Activated naive CD4-positive, alpha-beta T cell treated with anti-CD3 and anti-CD28 coated beads for 36 hours (primary cell): ENCODE measurements around the gene NUDT7. TPM values are rescaled to one million over a fixed set of nuclear protein-coding genes. Genes with fewer than 3 reads are reported as not detected.
A peak's percentile ranks its signal among the peaks of the same experiment; 100 is the strongest.

Experiments used
- CTCF ChIA-PET: fragments of 350-600 bp; sonication (Branson Sonifier 250); formaldehyde crosslinking; loops from one replicate; lab custom pipeline; 2021; ENCODE audit warnings: antibody characterized with exemption; lab: Charles Lee
- DNase-seq: peaks from one replicate; pipeline ENCODE4 v3.0.0-alpha.2; 2020
- H3K27ac Mint-ChIP-seq: one replicate; pipeline ENCODE4 v1.8.0; 2021; ENCODE audit warnings: mild to moderate bottlenecking, mixed read lengths
- H3K27me3 Mint-ChIP-seq: one replicate; pipeline ENCODE4 v1.8.0; 2021; ENCODE audit warnings: low read depth, mixed read lengths
- H3K36me3 Mint-ChIP-seq: one replicate; pipeline ENCODE4 v1.8.0; 2021; ENCODE audit warnings: low read depth, mixed read lengths
- H3K4me1 Mint-ChIP-seq: one replicate; pipeline ENCODE4 v1.8.0; 2021; ENCODE audit warnings: low read depth, mixed read lengths
- H3K4me3 Mint-ChIP-seq: one replicate; pipeline ENCODE4 v1.8.0; 2021; ENCODE audit warnings: mild to moderate bottlenecking, moderate library complexity, mixed read lengths
- H3K9me3 Mint-ChIP-seq: one replicate; pipeline ENCODE4 v1.8.0; 2021; ENCODE audit warnings: mixed read lengths
- intact Hi-C: fragments of 100-400 bp; cut with micrococcal nuclease; formaldehyde crosslinking; loops from one replicate; pipeline ENCODE4 v1.15.1; 2023
- total RNA-seq, 2 experiments: library from RNA; stranded (reverse); gene quantifications; one replicate each; pipeline ENCODE4 v1.2.3, GENCODE V29; 2021

Gene NUDT7
- total RNA-seq, 2 experiments from 2014 or later: 9.4 to 9.8 TPM

- Mint-ChIP-seq H3K4me3 (no peak overlapping the region), H3K36me3 (no peaks in the 10 kb centered on the region), H3K4me1 (no peaks in the 10 kb centered on the region), H3K27me3 (peaks cover 26% of the 10 kb centered on the region), H3K9me3 (no peaks in the 10 kb centered on the region), H3K27ac (no peak overlapping the region)
- CTCF ChIA-PET: no interaction called here
- no peak for DNase-seq
- intact Hi-C loops: no loop called here
Measured at GRCh38 chr16:77689971-77690370, 32.3 kb upstream of the NUDT7 start.

GRCh38 chr16:77690416-77690815 lies 31.9 kb upstream of the NUDT7 start:
- no peaks in the 10 kb centered on the region for H3K36me3 Mint-ChIP-seq
- H3K27me3 Mint-ChIP-seq: peaks cover 26% of the 10 kb centered on the region
- no peaks in the 10 kb centered on the region for H3K9me3 Mint-ChIP-seq
- H3K27ac Mint-ChIP-seq: no peak overlapping the region
- DNase-seq: no peak
- no peaks in the 10 kb centered on the region for H3K4me1 Mint-ChIP-seq
- H3K4me3 Mint-ChIP-seq: no peak overlapping the region
- intact Hi-C loops: no loop called here
- CTCF ChIA-PET: interaction anchor here (0.7 kb wide), 1 partner anchor 12 kb away, joined by 3 read pairs; no protein-coding TSS in a partner anchor

GRCh38 chr16:77692612-77693011 lies 29.7 kb upstream of the NUDT7 start:
- peaks cover 24% of the 10 kb centered on the region for H3K27me3 Mint-ChIP-seq
- CTCF ChIA-PET: interaction anchor here (0.6 kb wide), 1 partner anchor 39 kb away, joined by 3 read pairs; no protein-coding TSS in a partner anchor
- intact Hi-C loops: no loop called here

GRCh38 chr16:77696149-77696548 lies 26.2 kb upstream of the NUDT7 start:
- Mint-ChIP-seq H3K36me3 (no peaks in the 10 kb centered on the region), H3K27me3 (peaks cover 19% of the 10 kb centered on the region), H3K4me3 (no peak overlapping the region), H3K9me3 (no peaks in the 10 kb centered on the region), H3K4me1 (no peaks in the 10 kb centered on the region), H3K27ac (no peak overlapping the region)
- intact Hi-C loops: no loop called here
- CTCF ChIA-PET: no interaction called here
- DNase-seq: no peak

More at GRCh38 chr16:77692612-77693011, 29.7 kb upstream of the NUDT7 start:
- Mint-ChIP-seq H3K4me3 (no peak overlapping the region), H3K27ac (no peak overlapping the region), H3K36me3 (no peaks in the 10 kb centered on the region), H3K4me1 (no peaks in the 10 kb centered on the region), H3K9me3 (no peaks in the 10 kb centered on the region)
- DNase-seq: no peak

GRCh38 chr16:77700846-77701245 lies 21.5 kb upstream of the NUDT7 start:
- Mint-ChIP-seq H3K4me1 (no peaks in the 10 kb centered on the region), H3K4me3 (no peak overlapping the region), H3K9me3 (peaks cover 3% of the 10 kb centered on the region), H3K27me3 (peaks cover 6% of the 10 kb centered on the region), H3K27ac (no peak overlapping the region), H3K36me3 (no peaks in the 10 kb centered on the region)
- no peak for DNase-seq
- CTCF ChIA-PET: interaction anchor here (1.0 kb wide), 1 partner anchor 252 kb away, joined by 3 read pairs; no protein-coding TSS in a partner anchor
- intact Hi-C loops: no loop called here

GRCh38 chr16:77705351-77705750 lies 17.0 kb upstream of the NUDT7 start:
- CTCF ChIA-PET: no interaction called here
- DNase-seq: no peak

GRCh38 chr16:77711179-77711578 lies 11.1 kb upstream of the NUDT7 start:
- H3K9me3 Mint-ChIP-seq: no peaks in the 10 kb centered on the region
- CTCF ChIA-PET: interaction anchor here (0.6 kb wide), 1 partner anchor 259 kb away, joined by 5 read pairs; no protein-coding TSS in a partner anchor
- DNase-seq: no peak
- peaks cover 4% of the 10 kb centered on the region for H3K27me3 Mint-ChIP-seq
- intact Hi-C loops: no loop called here
- no peaks in the 10 kb centered on the region for H3K4me1 Mint-ChIP-seq
- H3K36me3 Mint-ChIP-seq: no peaks in the 10 kb centered on the region
- no peak overlapping the region for H3K27ac Mint-ChIP-seq
- H3K4me3 Mint-ChIP-seq: no peak overlapping the region

More at GRCh38 chr16:77705351-77705750, 17.0 kb upstream of the NUDT7 start:
- Mint-ChIP-seq H3K27ac (no peak overlapping the region), H3K36me3 (no peaks in the 10 kb centered on the region), H3K27me3 (peaks cover 7% of the 10 kb centered on the region), H3K9me3 (peaks cover 3% of the 10 kb centered on the region), H3K4me3 (no peak overlapping the region), H3K4me1 (no peaks in the 10 kb centered on the region)
- intact Hi-C loops: no loop called here

- Mint-ChIP-seq H3K36me3 (no peaks in the 10 kb centered on the region), H3K27me3 (peaks cover 3% of the 10 kb centered on the region), H3K9me3 (no peaks in the 10 kb centered on the region), H3K4me3 (no peak overlapping the region), H3K27ac (no peak overlapping the region), H3K4me1 (no peaks in the 10 kb centered on the region)
- CTCF ChIA-PET: no interaction called here
- no peak for DNase-seq
- intact Hi-C loops: no loop called here
Measured at GRCh38 chr16:77711775-77712174, 10.5 kb upstream of the NUDT7 start.

- Mint-ChIP-seq H3K9me3 (no peaks in the 10 kb centered on the region), H3K4me1 (no peaks in the 10 kb centered on the region), H3K27me3 (no peaks in the 10 kb centered on the region), H3K4me3 (no peak overlapping the region), H3K36me3 (no peaks in the 10 kb centered on the region), H3K27ac (no peak overlapping the region)
- no peak for DNase-seq
- CTCF ChIA-PET: no interaction called here
- intact Hi-C loops: no loop called here
Measured at GRCh38 chr16:77715145-77715544, 7.2 kb upstream of the NUDT7 start.

- H3K4me3 Mint-ChIP-seq: peak overlapping the region; percentile 81
- H3K9me3 Mint-ChIP-seq: peaks cover 4% of the 10 kb centered on the region
- peak overlapping the region; percentile 75 for H3K27ac Mint-ChIP-seq
- H3K4me1 Mint-ChIP-seq: peaks cover 8% of the 10 kb centered on the region
- H3K36me3 Mint-ChIP-seq: peaks cover 6% of the 10 kb centered on the region
- no peaks in the 10 kb centered on the region for H3K27me3 Mint-ChIP-seq
- intact Hi-C loops: loop anchor here (1.0 to 5.0 kb wide), 7 partner anchors 45 to 532 kb away; partner anchors contain the start of genes VAT1L and WWOX
- CTCF ChIA-PET: interaction anchor here (0.7 to 1.3 kb wide), 3 partner anchors 15 to 281 kb away, joined by 3 to 6 read pairs (median 3); no protein-coding TSS in a partner anchor
- no peak for DNase-seq
Measured at GRCh38 chr16:77721752-77722308, 484 bp upstream of the NUDT7 start.

- H3K4me3 Mint-ChIP-seq: peak overlapping the region; percentile 81
- H3K4me1 Mint-ChIP-seq: peaks cover 8% of the 10 kb centered on the region
- H3K27me3 Mint-ChIP-seq: no peaks in the 10 kb centered on the region
- CTCF ChIA-PET: no interaction called here
- H3K36me3 Mint-ChIP-seq: peaks cover 10% of the 10 kb centered on the region
- peak; percentile 14 for DNase-seq
- H3K9me3 Mint-ChIP-seq: peaks cover 7% of the 10 kb centered on the region
- H3K27ac Mint-ChIP-seq: peak overlapping the region; percentile 18
- intact Hi-C loops: loop anchor here (2.0 to 5.0 kb wide), 3 partner anchors 46 to 279 kb away; partner anchors contain the start of gene VAT1L
Measured at GRCh38 chr16:77723108-77723514, 797 bp downstream of the NUDT7 start.

GRCh38 chr16:77724174-77724573 lies 1.9 kb downstream of the NUDT7 start:
- H3K27ac Mint-ChIP-seq: no peak overlapping the region
- CTCF ChIA-PET: interaction anchor here (0.6 kb wide), 1 partner anchor 62 kb away, joined by 3 read pairs; no protein-coding TSS in a partner anchor
- H3K4me1 Mint-ChIP-seq: peaks cover 8% of the 10 kb centered on the region
- H3K36me3 Mint-ChIP-seq: peaks cover 12% of the 10 kb centered on the region
- DNase-seq: no peak
- intact Hi-C loops: loop anchor here (5.0 kb wide), 2 partner anchors 47 to 278 kb away; no protein-coding TSS in a partner anchor
- H3K9me3 Mint-ChIP-seq: peaks cover 7% of the 10 kb centered on the region
- H3K4me3 Mint-ChIP-seq: no peak overlapping the region
- no peaks in the 10 kb centered on the region for H3K27me3 Mint-ChIP-seq

GRCh38 chr16:77729951-77730350 lies 7.6 kb downstream of the NUDT7 start:
- Mint-ChIP-seq H3K27ac (no peak overlapping the region), H3K27me3 (no peaks in the 10 kb centered on the region), H3K9me3 (peaks cover 10% of the 10 kb centered on the region), H3K4me3 (no peak overlapping the region), H3K36me3 (peaks cover 28% of the 10 kb centered on the region), H3K4me1 (no peaks in the 10 kb centered on the region)
- intact Hi-C loops: no loop called here
- no peak for DNase-seq
- CTCF ChIA-PET: no interaction called here
